WERI-Rb-1 (cell line): Measurements from ENCODE around the gene UBE2C.

Source experiments
- DNase-seq: peaks from one replicate; pipeline ENCODE4 v3.0.0-alpha.2; 2020
- H3K27ac ChIP-seq: fragments of 250-450 bp; sonication (Bioruptor Pico); 2 replicates; pipeline ENCODE4 v1.5.1; 2020; ENCODE audit warnings: mild to moderate bottlenecking, moderate library complexity
- H3K27me3 ChIP-seq: fragments of 250-450 bp; sonication (Bioruptor Pico); 2 replicates; pipeline ENCODE4 v1.5.1; 2021; ENCODE audit warnings: mild to moderate bottlenecking, low read depth, moderate library complexity; ENCODE audit not compliant: insufficient read depth, severe bottlenecking
- H3K36me3 ChIP-seq: fragments of 250-450 bp; sonication (Bioruptor Pico); 2 replicates; pipeline ENCODE4 v1.5.1; 2020; ENCODE audit warnings: mild to moderate bottlenecking, moderate library complexity
- H3K4me3 ChIP-seq: 2 replicates; pipeline ENCODE4 v1.5.1; 2011; ENCODE audit warnings: low read depth, mild to moderate bottlenecking, control low read depth, low read length
- H3K9me3 ChIP-seq: fragments of 250-450 bp; sonication (Bioruptor Pico); 2 replicates; pipeline ENCODE4 v1.5.1; 2021; ENCODE audit warnings: mild to moderate bottlenecking, moderate library complexity; ENCODE audit not compliant: severe bottlenecking
- CTCF ChIP-seq: IDR thresholded peaks from 2 replicates; pipeline ENCODE4 v1.5.1; 2011; ENCODE audit warnings: low read depth, mild to moderate bottlenecking, control low read depth, inconsistent platforms, low read length

The UBE2C gene

GRCh38 chr20:45851501-45851900 lies 39.1 kb downstream of the UBE2C start:
- Histone ChIP-seq H3K27ac (no peak overlapping the region), H3K27me3 (no peaks in the 10 kb centered on the region), H3K4me3 (no peak overlapping the region), H3K9me3 (no peaks in the 10 kb centered on the region), H3K36me3 (peaks cover 4% of the 10 kb centered on the region)
- DNase-seq, result no peak
- TF ChIP-seq CTCF, result no peak

- H3K36me3 ChIP-seq, result no peaks in the 10 kb centered on the region; the same call in 1 of the 2 replicates
- no peak for DNase-seq
- no peak for TF ChIP-seq CTCF
- H3K27me3 ChIP-seq, result no peaks in the 10 kb centered on the region
- no peak overlapping the region for H3K4me3 ChIP-seq
- H3K9me3 ChIP-seq, result no peaks in the 10 kb centered on the region
- H3K27ac ChIP-seq, result no peak overlapping the region
Measured at GRCh38 chr20:45852326-45852725, 39.9 kb downstream of the UBE2C start.

- no peak for DNase-seq
- Histone ChIP-seq H3K9me3 (no peaks in the 10 kb centered on the region), H3K4me3 (no peak overlapping the region), H3K27me3 (no peaks in the 10 kb centered on the region), H3K36me3 (no peaks in the 10 kb centered on the region; the same call in 1 of the 2 replicates), H3K27ac (no peak overlapping the region)
- TF ChIP-seq CTCF, result no peak
Measured at GRCh38 chr20:45853484-45853883, 41.0 kb downstream of the UBE2C start.

GRCh38 chr20:45857114-45857881 lies 44.9 kb downstream of the UBE2C start, which contains the start of the genes ACOT8 and ZSWIM3:
ACOT8 (minus strand) TSS chr20:45857392; CDS start chr20:45857315, 77 bp downstream.
ZSWIM3 (plus strand) TSS chr20:45857614; CDS start chr20:45857826, 212 bp downstream.
- peak; percentile 98 for DNase-seq
- Histone ChIP-seq H3K36me3 (no peaks in the 10 kb centered on the region), H3K9me3 (no peaks in the 10 kb centered on the region), H3K27ac (peak within 1 kb of the TSS; percentile 70), H3K4me3 (peak within 1 kb of the TSS; percentile 76), H3K27me3 (no peaks in the 10 kb centered on the region)
- TF ChIP-seq CTCF, result no peak

GRCh38 chr20:45857882-45858216 lies 45.4 kb downstream of the UBE2C start:
- Histone ChIP-seq H3K36me3 (no peaks in the 10 kb centered on the region), H3K9me3 (no peaks in the 10 kb centered on the region), H3K27me3 (no peaks in the 10 kb centered on the region), H3K4me3 (peak overlapping the region; percentile 76), H3K27ac (peak overlapping the region; percentile 64)
- DNase-seq, result no peak
- no peak for TF ChIP-seq CTCF

- H3K27ac ChIP-seq, result no peak overlapping the region
- H3K9me3 ChIP-seq, result no peaks in the 10 kb centered on the region
- H3K36me3 ChIP-seq, result no peaks in the 10 kb centered on the region
- no peaks in the 10 kb centered on the region for H3K27me3 ChIP-seq
- DNase-seq, result no peak
- no peak overlapping the region for H3K4me3 ChIP-seq
- TF ChIP-seq CTCF, result no peak
Measured at GRCh38 chr20:45859916-45860315, 47.5 kb downstream of the UBE2C start.
